Endothelial cell of hepatic sinusoid (primary cell): ENCODE results near the gene NEK9.

ENCODE experiments used
- in situ Hi-C: cut with HindIII; loops from 2 replicates; pipeline ENCODE4 v1.10.0; 2017; ENCODE audit warnings: low sequenced_read_pairs

The NEK9 gene

DNA sequence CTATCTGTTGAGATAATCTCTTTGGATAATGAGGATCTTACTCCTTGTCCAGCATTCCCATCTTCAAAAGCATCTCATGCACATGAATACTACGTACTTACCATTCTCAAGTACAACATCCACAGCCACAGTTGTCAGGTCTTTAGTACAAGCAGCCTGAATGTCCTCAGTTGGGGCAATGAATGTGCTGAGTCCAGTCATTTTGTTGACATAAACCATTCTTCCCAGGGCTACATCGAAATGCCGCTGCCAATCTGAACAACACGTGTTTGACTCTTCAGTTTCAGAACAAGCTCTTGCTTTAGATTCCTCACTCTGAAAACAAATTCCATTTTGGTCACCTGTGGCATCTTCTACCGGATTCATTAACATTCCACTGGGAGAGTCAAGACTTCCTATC lies 80.6 kb downstream of the NEK9 start:
- in situ Hi-C loops, result no loop called here

GRCh38 chr14:75044752-75045151 lies 82.1 kb downstream of the NEK9 start:
- in situ Hi-C loops, result no loop called here

GRCh38 chr14:75044322-75044721 lies 82.5 kb downstream of the NEK9 start:
- in situ Hi-C loops, result no loop called here

GRCh38 chr14:75042035-75042434 lies 84.8 kb downstream of the NEK9 start:
- in situ Hi-C loops, result no loop called here

DNA sequence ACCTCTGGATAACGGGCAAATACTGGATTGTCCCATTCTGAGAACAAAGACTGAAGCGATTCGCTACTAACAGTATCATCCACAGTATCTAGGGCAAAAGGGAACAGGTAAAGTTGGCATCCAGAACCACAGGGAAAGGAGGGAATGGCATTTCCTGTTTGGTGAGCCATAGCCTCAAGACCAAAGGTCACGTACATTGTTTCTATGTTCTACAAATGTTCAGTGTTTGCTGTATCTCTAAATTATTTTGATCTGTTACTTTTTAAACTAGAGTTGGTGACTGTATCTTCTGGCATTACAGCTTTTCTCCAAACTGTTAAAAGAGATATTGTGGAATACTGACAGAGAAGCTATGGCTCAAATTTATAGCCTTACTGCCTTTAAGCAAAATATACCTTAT lies 85.2 kb downstream of the NEK9 start:
- in situ Hi-C loops, result no loop called here

GRCh38 chr14:75040959-75041358 lies 85.9 kb downstream of the NEK9 start:
- in situ Hi-C loops, result no loop called here

DNA sequence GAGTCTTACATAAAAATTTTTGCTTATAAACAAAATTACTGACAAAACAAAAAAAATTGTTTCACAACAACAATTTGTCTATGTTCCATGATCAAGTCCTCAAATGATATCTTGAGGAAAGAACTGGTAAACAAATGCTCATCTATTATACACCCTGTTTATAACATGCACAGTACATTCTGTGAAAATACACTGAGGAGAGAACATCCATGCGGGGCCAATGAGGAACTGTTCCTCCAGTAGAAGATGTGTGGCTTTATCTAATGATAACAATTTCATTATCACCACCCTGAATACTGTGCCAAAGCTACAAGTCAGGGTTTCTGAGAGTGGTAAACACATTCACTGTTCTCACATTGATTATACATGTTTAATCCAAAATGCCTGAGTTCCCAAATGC lies 86.3 kb downstream of the NEK9 start:
- in situ Hi-C loops, result no loop called here

DNA sequence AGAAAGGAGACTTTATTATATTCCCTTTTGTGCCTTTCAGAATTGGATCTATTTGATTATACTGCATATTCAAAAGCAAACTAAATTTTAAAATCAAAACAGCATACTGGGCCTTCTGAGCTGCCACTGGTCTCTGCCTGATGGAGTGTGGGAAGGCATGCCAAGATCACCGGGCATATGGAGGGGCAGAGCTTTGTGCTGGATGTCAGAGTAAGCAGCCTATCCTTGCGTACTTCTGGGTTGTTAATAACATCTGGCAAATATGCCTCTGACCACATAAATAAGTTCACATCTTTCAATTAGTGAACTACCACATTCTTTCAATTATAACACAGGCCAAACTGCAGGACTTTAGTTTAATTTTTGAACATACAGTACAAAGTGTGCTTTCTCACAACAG lies 93.9 kb downstream of the NEK9 start:
- in situ Hi-C loops, result no loop called here

DNA sequence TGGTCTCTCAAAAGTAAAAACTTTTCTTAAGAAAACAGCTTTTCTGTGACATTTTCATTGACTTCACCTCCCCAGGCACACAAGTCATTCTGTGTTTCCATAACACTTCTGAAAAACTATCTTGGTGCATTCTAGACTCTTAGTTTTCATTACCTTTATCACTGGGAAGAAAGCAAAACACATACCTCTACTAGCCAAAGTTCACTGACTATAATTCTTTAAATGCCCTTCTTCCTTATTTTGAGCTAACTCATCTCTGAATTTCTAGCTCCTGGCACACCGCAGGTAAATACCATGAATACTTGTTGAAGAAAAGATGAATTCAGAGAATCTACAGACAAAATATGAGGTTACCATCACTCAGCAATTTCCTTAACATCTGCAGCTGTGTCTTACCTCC lies 96.7 kb downstream of the NEK9 start:
- in situ Hi-C loops, result no loop called here
